Natural killer cell (primary cell): ENCODE results near the gene ARID1B. TPM values are rescaled to one million over a fixed set of nuclear protein-coding genes. Genes with fewer than 3 reads are reported as not detected.

Experiments used
- ATAC-seq, 3 donors: fragments of 150-1000 bp in 2 of 3; fragments of 200-7000 bp in 1 of 3; cut with Tn5 transposase; 1 replicate in 1 of 3; 2 replicates in 2 of 3; pipeline ENCODE4 v1.10.0; 2021; ENCODE audit warnings: mild to moderate bottlenecking in 2 of 3, moderate library complexity in 2 of 3
- DNase-seq, 2 donors: peaks; one replicate each; pipeline versions ENCODE4 v3.0.0 to v3.0.0-alpha.2; 2013 to 2021; ENCODE audit warnings: mixed read lengths in 1 of 2
- H3K27ac ChIP-seq: one replicate; pipeline ENCODE4 v1.5.1; 2013; ENCODE audit warnings: mild to moderate bottlenecking, low read length
- H3K27me3 ChIP-seq: one replicate; pipeline ENCODE4 v1.6.1; 2013; ENCODE audit warnings: low read length; ENCODE audit not compliant: control insufficient read depth, insufficient read depth
- H3K36me3 ChIP-seq: one replicate; pipeline ENCODE4 v1.6.1; 2013; ENCODE audit warnings: low read length; ENCODE audit not compliant: control insufficient read depth, insufficient read depth
- H3K4me1 ChIP-seq: one replicate; pipeline ENCODE4 v1.6.1; 2013; ENCODE audit warnings: low read length; ENCODE audit not compliant: control insufficient read depth, insufficient read depth
- H3K4me3 ChIP-seq: one replicate; pipeline ENCODE4 v1.5.1; 2013; ENCODE audit warnings: low read length
- H3K9me3 ChIP-seq: one replicate; pipeline ENCODE4 v1.6.1; 2013; ENCODE audit warnings: low read length; ENCODE audit not compliant: control insufficient read depth, insufficient read depth
- H3K27ac Mint-ChIP-seq, 2 donors: one replicate each; pipeline ENCODE4 v1.8.0; 2022; ENCODE audit warnings: mild to moderate bottlenecking in 2 of 2, mixed read lengths in 2 of 2, moderate library complexity in 1 of 2
- H3K27me3 Mint-ChIP-seq, 2 donors: one replicate each; pipeline ENCODE4 v1.8.0; 2022; ENCODE audit warnings: low read depth in 2 of 2, mixed read lengths in 2 of 2
- H3K36me3 Mint-ChIP-seq: one replicate; pipeline ENCODE4 v1.8.0; 2022; ENCODE audit warnings: mixed read lengths
- H3K4me1 Mint-ChIP-seq, 2 donors: one replicate each; pipeline ENCODE4 v1.8.0; 2022; ENCODE audit warnings: mixed read lengths in 2 of 2
- H3K4me3 Mint-ChIP-seq: one replicate; pipeline ENCODE4 v1.8.0; 2022; ENCODE audit warnings: mild to moderate bottlenecking, moderate library complexity, mixed read lengths
- H3K9me3 Mint-ChIP-seq, 2 donors: one replicate each; pipeline ENCODE4 v1.8.0; 2022; ENCODE audit warnings: mixed read lengths in 2 of 2
- WGBS: methylation state at CpG from one replicate; pipeline ENCODE4 v1.1.7; 2013; ENCODE audit warnings: missing lambda C conversion rate; ENCODE audit not compliant: insufficient coverage; 5-methylcytosine and 5-hydroxymethylcytosine counted together
- intact Hi-C: fragments of 100-400 bp; cut with micrococcal nuclease; formaldehyde crosslinking; loops from one replicate; pipeline ENCODE4 v1.14.2; 2022
- total RNA-seq, 4 donors: library from RNA; stranded (reverse); fragments of 120-200 nt in 1 of 4; gene quantifications; one replicate each; pipeline versions ENCODE4 v1.2.3 to v1.2.4, GENCODE V29; 2013 to 2022
- TF ChIP-seq, protein P1 (sequence below): fragments of 200-600 bp; IDR thresholded peaks from one replicate; pipeline ENCODE4 v1.8.0; 2022; ENCODE audit warnings: antibody characterized with exemption

ARID1B gene
- total RNA-seq, 3 donors from 2014 or later (not counting 1 experiment from before 2014, with no cell fraction given) = 180 to 201 (median 189) TPM

GRCh38 chr6:156807795-156808194 is 30.6 kb downstream of the ARID1B start:
- no peak overlapping the region for H3K27ac ChIP-seq
- Mint-ChIP-seq H3K4me3 (peak overlapping the region; percentile 51), H3K36me3 (no peaks in the 10 kb centered on the region), H3K4me1 (peaks cover 96% of the 10 kb centered on the region in 2 donors), H3K9me3 (peaks cover 2% of the 10 kb centered on the region in 2 donors), H3K27ac (peak overlapping the region; percentile 47 to 64), H3K27me3 (no peaks in the 10 kb centered on the region)
- no peak for ATAC-seq
- no peak for DNase-seq
- H3K4me1 ChIP-seq = peaks cover 18% of the 10 kb centered on the region
- TF ChIP-seq, protein P1, sequence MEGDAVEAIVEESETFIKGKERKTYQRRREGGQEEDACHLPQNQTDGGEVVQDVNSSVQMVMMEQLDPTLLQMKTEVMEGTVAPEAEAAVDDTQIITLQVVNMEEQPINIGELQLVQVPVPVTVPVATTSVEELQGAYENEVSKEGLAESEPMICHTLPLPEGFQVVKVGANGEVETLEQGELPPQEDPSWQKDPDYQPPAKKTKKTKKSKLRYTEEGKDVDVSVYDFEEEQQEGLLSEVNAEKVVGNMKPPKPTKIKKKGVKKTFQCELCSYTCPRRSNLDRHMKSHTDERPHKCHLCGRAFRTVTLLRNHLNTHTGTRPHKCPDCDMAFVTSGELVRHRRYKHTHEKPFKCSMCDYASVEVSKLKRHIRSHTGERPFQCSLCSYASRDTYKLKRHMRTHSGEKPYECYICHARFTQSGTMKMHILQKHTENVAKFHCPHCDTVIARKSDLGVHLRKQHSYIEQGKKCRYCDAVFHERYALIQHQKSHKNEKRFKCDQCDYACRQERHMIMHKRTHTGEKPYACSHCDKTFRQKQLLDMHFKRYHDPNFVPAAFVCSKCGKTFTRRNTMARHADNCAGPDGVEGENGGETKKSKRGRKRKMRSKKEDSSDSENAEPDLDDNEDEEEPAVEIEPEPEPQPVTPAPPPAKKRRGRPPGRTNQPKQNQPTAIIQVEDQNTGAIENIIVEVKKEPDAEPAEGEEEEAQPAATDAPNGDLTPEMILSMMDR = no peak
- H3K36me3 ChIP-seq = no peaks in the 10 kb centered on the region
- intact Hi-C loops = no loop called here
- H3K27me3 ChIP-seq = no peaks in the 10 kb centered on the region
- no peaks in the 10 kb centered on the region for H3K9me3 ChIP-seq
- no peak overlapping the region for H3K4me3 ChIP-seq
- 71% methylated on average over 5 of the region's 6 CpGs for WGBS

DNA sequence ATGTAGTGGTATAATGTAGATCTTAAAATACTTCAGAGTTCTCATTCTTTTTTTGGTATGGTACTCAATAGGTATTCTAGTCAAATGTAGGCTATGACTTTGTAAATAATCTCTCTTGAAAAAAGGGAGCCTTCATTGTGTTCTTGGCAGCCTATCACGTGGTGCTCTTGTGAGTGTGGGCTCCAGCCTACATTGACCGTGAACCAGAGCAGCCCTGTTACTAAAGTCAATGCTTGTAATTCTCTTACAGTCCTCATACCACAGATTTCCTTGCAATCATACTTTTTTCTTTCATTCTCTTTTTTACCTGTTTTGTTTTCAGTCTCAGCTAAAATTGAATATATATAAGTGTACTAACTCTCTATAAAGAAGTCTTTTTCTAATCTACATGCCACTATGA is 31.1 kb downstream of the ARID1B start:
- peaks cover 91 to 93% of the 10 kb centered on the region in 2 donors for H3K4me1 Mint-ChIP-seq
- 51% methylated on average over 2 of the region's 2 CpGs for WGBS
- TF ChIP-seq, protein P1 = no peak

DNA sequence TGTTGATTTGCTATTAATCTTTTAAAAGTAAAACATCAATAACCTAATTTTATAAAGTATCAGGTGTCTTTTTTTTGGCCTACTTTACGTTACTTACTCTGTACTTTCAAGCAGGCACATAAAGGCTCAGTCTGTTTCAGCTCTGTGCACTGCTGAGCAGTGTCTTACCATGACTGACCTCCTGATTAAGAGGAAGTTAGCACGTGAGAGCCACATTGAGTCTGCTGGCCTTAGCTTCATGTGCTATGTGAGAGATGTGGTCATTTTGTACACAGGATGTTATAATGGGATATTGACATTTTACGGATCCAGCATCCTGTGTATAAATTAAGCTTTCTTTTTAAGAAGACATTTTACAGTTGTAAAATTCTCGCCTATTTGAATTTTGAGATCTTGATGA is 31.9 kb downstream of the ARID1B start:
- intact Hi-C loops = no loop called here
- no peak for DNase-seq
- peak overlapping the region; percentile 47 to 64 for H3K27ac Mint-ChIP-seq

More for the DNA sequence above, 31.1 kb downstream of the ARID1B start:
- H3K36me3 ChIP-seq = no peaks in the 10 kb centered on the region
- H3K9me3 ChIP-seq = no peaks in the 10 kb centered on the region
- no peak overlapping the region for H3K4me3 ChIP-seq
- intact Hi-C loops = no loop called here
- no peaks in the 10 kb centered on the region for H3K36me3 Mint-ChIP-seq
- no peaks in the 10 kb centered on the region for H3K27me3 ChIP-seq
- H3K9me3 Mint-ChIP-seq = peaks cover 2% of the 10 kb centered on the region in 2 donors
- H3K27me3 Mint-ChIP-seq = no peaks in the 10 kb centered on the region
- peak overlapping the region; percentile 51 for H3K4me3 Mint-ChIP-seq
- H3K27ac ChIP-seq = no peak overlapping the region
- peaks cover 18% of the 10 kb centered on the region for H3K4me1 ChIP-seq
- H3K27ac Mint-ChIP-seq = peak overlapping the region; percentile 47 to 64
- ATAC-seq (peak in 1 of 3 donors; percentile 42), DNase-seq (no peak)

More for the DNA sequence above, 31.9 kb downstream of the ARID1B start:
- no peaks in the 10 kb centered on the region for H3K27me3 Mint-ChIP-seq
- WGBS = 27% methylated on average over 3 of the region's 4 CpGs
- H3K4me3 Mint-ChIP-seq = peak overlapping the region; percentile 31
- no peaks in the 10 kb centered on the region for H3K27me3 ChIP-seq
- peaks cover 2% of the 10 kb centered on the region in 2 donors for H3K9me3 Mint-ChIP-seq
- no peak overlapping the region for H3K27ac ChIP-seq
- TF ChIP-seq, protein P1 = no peak
- ATAC-seq = peak; percentile 68 to 80 (median 75)
- peaks cover 84 to 92% of the 10 kb centered on the region in 2 donors for H3K4me1 Mint-ChIP-seq
- H3K4me3 ChIP-seq = no peak overlapping the region
- no peaks in the 10 kb centered on the region for H3K36me3 Mint-ChIP-seq
- no peaks in the 10 kb centered on the region for H3K36me3 ChIP-seq
- H3K4me1 ChIP-seq = peaks cover 18% of the 10 kb centered on the region
- no peaks in the 10 kb centered on the region for H3K9me3 ChIP-seq
